ENCODE measurements around the gene PXN. TPM values are rescaled to one million over a fixed set of nuclear protein-coding genes. Genes with fewer than 3 reads are reported as not detected.
A peak's percentile ranks its signal among the peaks of the same experiment; 100 is the strongest.
"Not testable (repeated sequence)": the region's sequence is repeated elsewhere in the genome, so short reads cannot be mapped to it uniquely, and the experiment has no call there.

The PXN gene
- total RNA-seq, 4 donors from 2014 or later: 36.3 to 54.0 (median 49.8) TPM

DNA sequence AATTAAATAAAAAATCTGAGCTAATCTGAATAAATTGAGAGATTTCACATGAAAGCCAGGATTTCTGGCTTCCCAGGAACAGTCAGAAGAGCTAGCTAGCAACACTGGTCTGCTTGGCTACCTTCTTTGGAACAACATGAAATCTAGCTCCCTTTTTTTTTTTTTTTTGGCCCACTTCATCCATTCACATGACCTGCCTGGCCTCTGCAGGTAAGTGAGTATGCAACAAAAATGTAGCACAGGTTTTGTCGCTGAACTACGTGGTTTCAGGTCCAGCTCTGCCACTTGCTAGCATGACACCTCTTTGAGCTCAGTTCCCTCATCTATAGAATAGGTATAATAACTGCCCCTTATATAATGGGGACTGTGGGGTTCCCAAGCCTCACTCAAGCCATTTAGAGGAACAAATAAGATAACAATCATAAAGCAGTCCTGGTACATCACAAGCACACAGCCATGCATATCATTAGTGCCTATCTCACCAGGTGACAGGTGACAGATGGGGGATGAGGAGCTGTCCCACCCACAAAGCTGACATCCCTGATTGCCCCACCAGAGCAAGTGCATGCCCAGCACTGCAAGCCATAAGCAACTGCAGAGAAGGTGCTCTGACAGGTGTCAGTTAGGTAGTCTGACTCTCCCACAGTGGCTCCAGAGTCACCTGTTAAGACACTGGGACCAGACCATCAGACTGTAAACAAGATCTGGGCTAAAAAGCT lies 25.6 kb downstream of the PXN start:
- intact Hi-C loops (cut with DNase I; ENCODE audit: low total_unique reads): no loop called here
- no peak overlapping the region for H3K4me3 ChIP-seq (ENCODE audit: low read depth, poor library complexity, severe bottlenecking)
- DNase-seq (ENCODE audit: low spot score in 2 of 2): no peak
- no peak for TF ChIP-seq POLR2A (IDR thresholded peaks at IDR 0.05)
- TF ChIP-seq, protein P1, sequence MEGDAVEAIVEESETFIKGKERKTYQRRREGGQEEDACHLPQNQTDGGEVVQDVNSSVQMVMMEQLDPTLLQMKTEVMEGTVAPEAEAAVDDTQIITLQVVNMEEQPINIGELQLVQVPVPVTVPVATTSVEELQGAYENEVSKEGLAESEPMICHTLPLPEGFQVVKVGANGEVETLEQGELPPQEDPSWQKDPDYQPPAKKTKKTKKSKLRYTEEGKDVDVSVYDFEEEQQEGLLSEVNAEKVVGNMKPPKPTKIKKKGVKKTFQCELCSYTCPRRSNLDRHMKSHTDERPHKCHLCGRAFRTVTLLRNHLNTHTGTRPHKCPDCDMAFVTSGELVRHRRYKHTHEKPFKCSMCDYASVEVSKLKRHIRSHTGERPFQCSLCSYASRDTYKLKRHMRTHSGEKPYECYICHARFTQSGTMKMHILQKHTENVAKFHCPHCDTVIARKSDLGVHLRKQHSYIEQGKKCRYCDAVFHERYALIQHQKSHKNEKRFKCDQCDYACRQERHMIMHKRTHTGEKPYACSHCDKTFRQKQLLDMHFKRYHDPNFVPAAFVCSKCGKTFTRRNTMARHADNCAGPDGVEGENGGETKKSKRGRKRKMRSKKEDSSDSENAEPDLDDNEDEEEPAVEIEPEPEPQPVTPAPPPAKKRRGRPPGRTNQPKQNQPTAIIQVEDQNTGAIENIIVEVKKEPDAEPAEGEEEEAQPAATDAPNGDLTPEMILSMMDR (IDR thresholded peaks at IDR 0.05): no peak
- 82 to 93% methylated on average over 2 of the region's 2 CpGs for WGBS, 2 donors

DNA sequence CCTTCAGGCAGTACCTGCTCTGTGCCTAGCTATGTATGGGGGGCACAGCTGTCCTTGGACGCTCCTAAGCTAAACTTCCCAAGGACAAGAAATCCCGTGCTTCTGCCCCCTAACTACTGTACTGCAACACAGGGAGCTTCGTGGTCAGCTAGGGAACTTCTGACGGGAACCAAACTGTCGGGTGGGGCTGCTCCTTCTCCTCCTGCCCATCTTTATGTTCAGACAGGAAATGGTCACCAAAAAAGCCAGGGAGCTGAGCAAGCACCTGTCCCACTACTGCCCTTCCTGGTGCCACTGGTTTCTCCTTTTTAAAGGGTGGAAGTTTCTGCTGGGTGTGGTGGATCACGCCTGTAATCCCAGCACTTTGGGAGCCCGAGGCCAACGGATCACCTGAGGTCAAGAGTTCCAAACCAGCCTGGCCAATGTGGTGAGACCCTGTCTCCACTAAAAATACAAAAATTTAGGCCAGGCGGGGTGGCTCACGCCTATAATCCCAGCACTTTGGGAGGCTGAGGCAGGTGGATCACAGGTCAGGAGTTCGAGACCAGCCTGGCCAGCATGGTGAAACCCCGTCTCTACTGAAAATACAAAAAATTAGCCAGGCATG lies 26.6 kb downstream of the PXN start:
- 71 to 74% methylated on average over 12 of the region's 12 CpGs for whole genome bisulfite sequencing, 2 donors

DNA sequence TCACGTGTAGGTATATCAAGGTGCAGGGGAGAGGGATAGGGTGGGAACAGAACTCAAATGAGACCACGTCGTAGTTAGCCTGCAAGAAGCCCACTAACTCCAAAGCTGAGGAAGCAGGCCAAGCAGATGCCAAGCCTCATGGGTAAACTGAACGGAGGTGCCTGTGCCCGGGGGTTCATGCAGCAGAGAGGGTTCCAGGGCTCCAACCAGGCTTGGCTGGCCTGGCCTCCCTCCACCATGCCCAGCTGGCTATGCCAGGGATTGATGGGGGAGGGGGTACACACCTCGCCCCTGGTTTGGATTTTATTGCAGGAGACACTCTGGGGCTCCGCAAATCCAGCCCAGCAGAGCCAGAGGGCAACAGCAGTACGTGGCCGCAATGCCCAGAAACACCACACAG lies 27.3 kb downstream of the PXN start:
- intact Hi-C loops (cut with DNase I; ENCODE audit: low total_unique reads): no loop called here
- no peak overlapping the region for H3K4me3 ChIP-seq (ENCODE audit: low read depth, poor library complexity, severe bottlenecking)
- DNase-seq (ENCODE audit: low spot score in 2 of 2): no peak
- TF ChIP-seq, protein P1 (IDR thresholded peaks at IDR 0.05): no peak
- TF ChIP-seq POLR2A (IDR thresholded peaks at IDR 0.05): no peak
- WGBS, 2 donors: 50 to 52% methylated on average over 8 to 9 of the region's 9 CpGs

More for the DNA sequence above, 26.6 kb downstream of the PXN start:
- no peak for TF ChIP-seq POLR2A (IDR thresholded peaks at IDR 0.05)
- TF ChIP-seq, protein P1 (IDR thresholded peaks at IDR 0.05): no peak
- intact Hi-C loops (cut with DNase I; ENCODE audit: low total_unique reads): no loop called here
- H3K4me3 ChIP-seq (ENCODE audit: low read depth, poor library complexity, severe bottlenecking): no peak overlapping the region
- DNase-seq (ENCODE audit: low spot score in 2 of 2): no peak

DNA sequence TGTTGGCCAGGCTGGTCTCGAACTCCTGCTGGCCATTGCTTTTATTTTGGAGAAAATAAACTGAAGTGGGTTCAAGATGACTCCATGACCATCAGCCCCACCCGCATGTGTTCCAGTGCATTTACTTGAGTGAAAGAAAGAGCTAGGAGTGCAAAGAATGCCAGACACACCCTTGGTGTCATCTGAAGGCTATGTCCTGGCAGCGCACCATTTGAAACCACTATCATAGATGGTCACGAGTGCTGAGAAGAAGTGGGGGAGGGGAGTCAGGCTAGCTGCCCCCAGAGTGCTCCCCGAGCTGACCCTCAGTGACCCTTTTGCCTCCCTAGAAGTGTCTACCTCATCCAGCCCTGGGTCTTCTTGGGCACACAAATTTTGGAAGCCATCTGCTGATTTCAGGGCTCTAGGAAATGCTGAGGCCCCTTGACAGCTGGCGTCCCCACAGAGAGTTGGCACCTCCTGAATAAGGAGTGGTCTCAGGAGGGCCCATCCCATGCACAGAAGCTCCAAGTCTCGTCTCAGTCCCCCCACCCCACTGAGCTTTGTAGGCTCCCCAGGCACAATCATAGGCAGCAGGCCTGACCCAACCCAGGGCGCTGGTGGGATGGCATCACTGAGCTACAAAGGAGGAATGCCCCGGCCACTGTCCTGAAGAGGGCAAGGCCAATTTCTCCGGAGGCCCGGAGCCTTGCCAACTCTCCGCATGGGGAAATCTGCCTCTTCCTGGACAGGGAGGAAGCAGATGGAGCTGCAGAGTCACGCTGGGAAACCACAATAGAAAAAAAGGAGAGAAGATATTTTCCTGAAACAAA lies 28.0 kb downstream of the PXN start:
- peak; percentile 85 to 97 for DNase-seq (ENCODE audit: low spot score in 2 of 2)
- WGBS, 2 donors: 26 to 39% methylated on average over 13 of the region's 13 CpGs
- no peak overlapping the region for H3K4me3 ChIP-seq (ENCODE audit: low read depth, poor library complexity, severe bottlenecking)
- intact Hi-C loops (cut with DNase I; ENCODE audit: low total_unique reads): no loop called here
- TF ChIP-seq POLR2A (IDR thresholded peaks at IDR 0.05): no peak
- TF ChIP-seq, protein P1 (IDR thresholded peaks at IDR 0.05): no peak

DNA sequence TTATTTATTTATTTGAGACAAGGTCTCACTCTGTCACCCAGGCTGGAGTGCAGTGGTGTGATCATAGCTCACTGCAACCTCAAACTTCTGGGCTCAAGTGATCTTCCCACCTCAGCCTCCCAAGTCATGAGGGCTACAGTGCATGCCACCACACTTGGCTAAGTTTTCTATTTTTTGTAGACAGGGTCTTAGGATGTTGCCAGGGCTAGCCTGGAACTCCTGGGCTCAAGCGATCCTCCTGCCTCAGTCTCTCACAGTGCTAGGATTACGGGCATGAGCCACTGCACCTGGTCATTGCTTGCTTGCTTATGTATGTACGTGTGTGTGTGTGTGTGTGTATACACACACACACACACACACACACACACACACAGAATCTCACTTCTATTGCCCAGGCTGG lies 28.7 kb downstream of the PXN start:
- WGBS, 2 donors: 91 to 93% methylated on average over 3 of the region's 3 CpGs
- DNase-seq (ENCODE audit: low spot score in 2 of 2); H3K4me3 ChIP-seq (ENCODE audit: low read depth, poor library complexity, severe bottlenecking); intact Hi-C loops (cut with DNase I; ENCODE audit: low total_unique reads): not testable (repeated sequence)
